Measurements from ENCODE around the gene ATP10B. TPM values are rescaled to one million over a fixed set of nuclear protein-coding genes. Genes with fewer than 3 reads are reported as not detected.

The ATP10B gene
- polyA plus RNA-seq, 1 donor from 2014 or later, result 1.9 TPM

- no peaks in the 10 kb centered on the region for H3K27me3 ChIP-seq (ENCODE audit: insufficient read depth, low read depth, low read length)
- H3K36me3 ChIP-seq (ENCODE audit: insufficient read depth, low read length), result no peaks in the 10 kb centered on the region
- no peaks in the 10 kb centered on the region for H3K9me2 ChIP-seq (ENCODE audit: insufficient read depth, low read length)
- no peak overlapping the region for H3K4me3 ChIP-seq (ENCODE audit: low read length)
- no peak overlapping the region for H3K9ac ChIP-seq (ENCODE audit: low read length)
- H3K9me3 ChIP-seq (ENCODE audit: low read length), result no peaks in the 10 kb centered on the region
- H4K20me1 ChIP-seq (ENCODE audit: insufficient read depth), result no peaks in the 10 kb centered on the region
- no peak overlapping the region for H2AFZ ChIP-seq (ENCODE audit: low read depth, low read length)
- H3K27ac ChIP-seq (ENCODE audit: low read length), result no peak overlapping the region
- TF ChIP-seq EP300 (conservative IDR thresholded peaks at IDR 0.05; ENCODE audit: poor library complexity, severe bottlenecking), result no peak
- no peak for TF ChIP-seq POLR2AphosphoS5 (IDR thresholded peaks at IDR 0.05)
- TF ChIP-seq RAD21 (conservative IDR thresholded peaks at IDR 0.05), result no peak
- TF ChIP-seq REST (IDR thresholded peaks at IDR 0.05; ENCODE audit: borderline replicate concordance), result no peak
- TF ChIP-seq CTCF (IDR thresholded peaks at IDR 0.05; ENCODE audit: poor library complexity, severe bottlenecking), result no peak
- TF ChIP-seq EZH2 (IDR thresholded peaks at IDR 0.05; ENCODE audit: borderline replicate concordance, insufficient read depth, low read length, poor library complexity, severe bottlenecking), result no peak
- no peak for TF ChIP-seq SMC3 (conservative IDR thresholded peaks at IDR 0.05; ENCODE audit: poor library complexity)
- TF ChIP-seq TAF1 (IDR thresholded peaks at IDR 0.05; ENCODE audit: low read depth), result no peak
- no peak for TF ChIP-seq MXI1 (conservative IDR thresholded peaks at IDR 0.05; ENCODE audit: poor library complexity, severe bottlenecking)
- H3K4me2 ChIP-seq (ENCODE audit: low read length), result no peak overlapping the region
- H3K79me2 ChIP-seq (replicated peaks; ENCODE audit: insufficient read depth, low read length), result no peaks in the 10 kb centered on the region
- no peaks in the 10 kb centered on the region for H3F3A ChIP-seq (ENCODE audit: insufficient read depth, low read length, poor library complexity, severe bottlenecking)
Observed at GRCh38 chr5:160792281-160792680, 59.7 kb downstream of the ATP10B start.

GRCh38 chr5:160789219-160789859 is 62.7 kb downstream of the ATP10B start:
- Histone ChIP-seq H3K36me3 (ENCODE audit: insufficient read depth, low read length) (no peaks in the 10 kb centered on the region), H3K27me3 (ENCODE audit: insufficient read depth, low read depth, low read length) (no peaks in the 10 kb centered on the region), H3K4me2 (ENCODE audit: low read length) (no peak overlapping the region), H3K9me2 (ENCODE audit: insufficient read depth, low read length) (no peaks in the 10 kb centered on the region), H3K27ac (ENCODE audit: low read length) (no peak overlapping the region), H3F3A (ENCODE audit: insufficient read depth, low read length, poor library complexity, severe bottlenecking) (no peaks in the 10 kb centered on the region), H3K4me3 (ENCODE audit: low read length) (no peak overlapping the region), H4K20me1 (ENCODE audit: insufficient read depth) (no peaks in the 10 kb centered on the region), H3K9me3 (ENCODE audit: low read length) (no peaks in the 10 kb centered on the region), H3K79me2 (replicated peaks; ENCODE audit: insufficient read depth, low read length) (no peaks in the 10 kb centered on the region), H3K9ac (ENCODE audit: low read length) (no peak overlapping the region), H2AFZ (ENCODE audit: low read depth, low read length) (no peak overlapping the region)
- TF ChIP-seq POLR2AphosphoS5 (IDR thresholded peaks at IDR 0.05) (no peak), RAD21 (conservative IDR thresholded peaks at IDR 0.05) (no peak), EP300 (conservative IDR thresholded peaks at IDR 0.05; ENCODE audit: poor library complexity, severe bottlenecking) (no peak), MXI1 (conservative IDR thresholded peaks at IDR 0.05; ENCODE audit: poor library complexity, severe bottlenecking) (no peak), TAF1 (IDR thresholded peaks at IDR 0.05; ENCODE audit: low read depth) (no peak), REST (IDR thresholded peaks at IDR 0.05; ENCODE audit: borderline replicate concordance) (no peak)

Data from neural cell (in vitro differentiated cells).